Fibroblast of lung (primary cell): ENCODE measurements around the gene PIP4K2A.

Experiments
- EZH2 ChIP-seq: IDR thresholded peaks from 2 replicates; pipeline ENCODE4 v1.5.1; 2012; ENCODE audit warnings: low read length, control low read depth, mild to moderate bottlenecking; ENCODE audit errors: missing control alignments
- TF ChIP-seq, protein P1 (sequence below), 2 donors: IDR thresholded peaks in 1 of 2; conservative IDR thresholded peaks in 1 of 2; 1 replicate in 1 of 2; 2 replicates in 1 of 2; pipeline ENCODE4 v1.5.1; 2011 to 2012; ENCODE audit warnings: low read length in 2 of 2, control low read depth in 1 of 2, inconsistent platforms in 1 of 2, low read depth in 1 of 2, mild to moderate bottlenecking in 1 of 2

DNA sequence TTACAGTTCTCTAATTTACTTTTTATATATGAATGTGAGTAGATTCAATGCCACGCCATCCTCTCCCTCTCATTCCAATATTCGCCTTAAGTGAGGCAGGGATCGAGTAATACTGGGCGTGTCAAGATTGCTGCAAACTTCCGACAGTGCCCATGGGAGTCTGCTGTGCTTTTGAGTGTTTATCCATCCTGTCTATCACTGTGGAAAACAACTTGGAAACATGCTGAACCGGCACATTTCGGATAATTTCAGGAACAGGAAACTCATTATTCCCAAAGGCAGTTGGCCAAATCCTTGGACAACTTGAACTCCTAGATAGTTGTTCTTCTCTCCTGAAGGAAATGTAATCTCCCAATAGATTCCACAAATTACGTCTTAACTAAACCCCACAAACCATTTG is 28.5 kb downstream of the PIP4K2A start:
- TF ChIP-seq, protein P1, sequence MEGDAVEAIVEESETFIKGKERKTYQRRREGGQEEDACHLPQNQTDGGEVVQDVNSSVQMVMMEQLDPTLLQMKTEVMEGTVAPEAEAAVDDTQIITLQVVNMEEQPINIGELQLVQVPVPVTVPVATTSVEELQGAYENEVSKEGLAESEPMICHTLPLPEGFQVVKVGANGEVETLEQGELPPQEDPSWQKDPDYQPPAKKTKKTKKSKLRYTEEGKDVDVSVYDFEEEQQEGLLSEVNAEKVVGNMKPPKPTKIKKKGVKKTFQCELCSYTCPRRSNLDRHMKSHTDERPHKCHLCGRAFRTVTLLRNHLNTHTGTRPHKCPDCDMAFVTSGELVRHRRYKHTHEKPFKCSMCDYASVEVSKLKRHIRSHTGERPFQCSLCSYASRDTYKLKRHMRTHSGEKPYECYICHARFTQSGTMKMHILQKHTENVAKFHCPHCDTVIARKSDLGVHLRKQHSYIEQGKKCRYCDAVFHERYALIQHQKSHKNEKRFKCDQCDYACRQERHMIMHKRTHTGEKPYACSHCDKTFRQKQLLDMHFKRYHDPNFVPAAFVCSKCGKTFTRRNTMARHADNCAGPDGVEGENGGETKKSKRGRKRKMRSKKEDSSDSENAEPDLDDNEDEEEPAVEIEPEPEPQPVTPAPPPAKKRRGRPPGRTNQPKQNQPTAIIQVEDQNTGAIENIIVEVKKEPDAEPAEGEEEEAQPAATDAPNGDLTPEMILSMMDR (conservative IDR thresholded peaks at IDR 0.05 in 1 of 2, IDR thresholded peaks at IDR 0.05 in 1 of 2; ENCODE audit: low read depth in 1 of 2, low read length in 2 of 2) = no peak
- TF ChIP-seq EZH2 = no peak
